HEK293 (cell line): Measurements from ENCODE around the gene CCDC180.
"Not testable (repeated sequence)": the region's sequence is repeated elsewhere in the genome, so short reads cannot be mapped to it uniquely, and the experiment has no call there.

Experiments used
- CTCF ChIA-PET: fragments of 350-600 bp; formaldehyde crosslinking; extraction: SDS; loops from one replicate; lab custom pipeline; 2021; ENCODE audit warnings: antibody characterized with exemption; lab: Yijun Ruan, JAX
- POLR2A ChIA-PET: fragments of 300-600 bp; formaldehyde crosslinking; extraction: SDS; loops from one replicate; lab custom pipeline; 2020; ENCODE audit warnings: antibody characterized with exemption, inconsistent platforms; lab: Yijun Ruan, JAX
- H3K27ac ChIP-seq: fragments of 200-500 bp; sonication (Bioruptor generic); 2 replicates; pipeline ENCODE4 v1.5.1; 2014; ENCODE audit warnings: low read depth, low read length, control low read depth, inconsistent platforms; ENCODE audit errors: extremely low read depth
- H3K36me3 ChIP-seq, 2 experiments: fragments of 200-500 bp in 1 of 2; sonication (Bioruptor generic) in 1 of 2; 1 replicate in 1 of 2; 2 replicates in 1 of 2; pipeline ENCODE4 v1.5.1; 2014 to 2017; ENCODE audit warnings: inconsistent platforms in 2 of 2, low read length in 2 of 2; ENCODE audit not compliant: control insufficient read depth in 2 of 2, insufficient read depth in 1 of 2
- H3K4me1 ChIP-seq: fragments of 200-500 bp; sonication (Bioruptor generic); 2 replicates; pipeline ENCODE4 v1.5.1; 2014; ENCODE audit warnings: mild to moderate bottlenecking, low read length, inconsistent platforms; ENCODE audit not compliant: control insufficient read depth, insufficient read depth
- H3K4me3 ChIP-seq: 2 replicates; pipeline ENCODE4 v1.5.1; 2011; ENCODE audit warnings: low read depth, mild to moderate bottlenecking, control low read depth, low read length, moderate library complexity
- H3K9me3 ChIP-seq: fragments of 200-500 bp; sonication (Bioruptor generic); 2 replicates; pipeline ENCODE4 v1.5.1; 2014; ENCODE audit warnings: low read depth, low read length, inconsistent platforms; ENCODE audit not compliant: control insufficient read depth, insufficient read depth
- MEIS1 ChIP-seq: sonication (generic); formaldehyde crosslinking; IDR thresholded peaks from 2 replicates; pipeline ENCODE4 v1.8.1; 2022; ENCODE audit warnings: missing genetic modification reagents, mild to moderate bottlenecking, borderline replicate concordance
- PRDM1 ChIP-seq: fragments of 450-650 bp; formaldehyde crosslinking; IDR thresholded peaks from 2 replicates; pipeline ENCODE4; 2016; ENCODE audit warnings: missing biosample characterization, missing genetic modification characterization
- YY1 ChIP-seq: fragments of 450-650 bp; formaldehyde crosslinking; IDR thresholded peaks from 2 replicates; pipeline ENCODE4 v1.5.1; 2018; ENCODE audit warnings: missing biosample characterization, missing genetic modification characterization
- ZBTB21 ChIP-seq: fragments of 450-650 bp; formaldehyde crosslinking; IDR thresholded peaks from 2 replicates; pipeline ENCODE4 v1.5.1; 2017; ENCODE audit warnings: missing biosample characterization, missing genetic modification characterization
- ZBTB48 ChIP-seq: fragments of 450-650 bp; formaldehyde crosslinking; IDR thresholded peaks from 2 replicates; pipeline ENCODE4 v1.5.1; 2016; ENCODE audit warnings: missing biosample characterization, missing genetic modification characterization
- ZFP3 ChIP-seq: fragments of 450-650 bp; formaldehyde crosslinking; IDR thresholded peaks from 2 replicates; pipeline ENCODE4 v1.5.1; 2016; ENCODE audit warnings: low read depth, missing biosample characterization, missing genetic modification characterization
- ZNF133 ChIP-seq: fragments of 450-650 bp; formaldehyde crosslinking; IDR thresholded peaks from 2 replicates; pipeline ENCODE4 v1.5.1; 2016; ENCODE audit warnings: missing biosample characterization, missing genetic modification characterization
- ZNF138 ChIP-seq: fragments of 450-650 bp; formaldehyde crosslinking; IDR thresholded peaks from 2 replicates; pipeline ENCODE4 v1.5.1; 2016; ENCODE audit warnings: missing biosample characterization, missing genetic modification characterization, borderline replicate concordance
- ZNF184 ChIP-seq: fragments of 450-650 bp; IDR thresholded peaks from 2 replicates; pipeline ENCODE4 v1.5.1; 2018; ENCODE audit warnings: missing biosample characterization, mild to moderate bottlenecking, missing genetic modification characterization
- ZNF221 ChIP-seq: fragments of 450-650 bp; formaldehyde crosslinking; IDR thresholded peaks from 2 replicates; pipeline ENCODE4 v1.5.1; 2017; ENCODE audit warnings: missing biosample characterization, missing genetic modification characterization, borderline replicate concordance
- ZNF302 ChIP-seq: fragments of 450-650 bp; formaldehyde crosslinking; IDR thresholded peaks from 2 replicates; pipeline ENCODE4 v1.5.1; 2016; ENCODE audit warnings: missing biosample characterization, missing genetic modification characterization, low read depth
- ZNF366 ChIP-seq: fragments of 450-650 bp; formaldehyde crosslinking; conservative IDR thresholded peaks from 2 replicates; pipeline ENCODE4 v1.5.1; 2016; ENCODE audit warnings: missing biosample characterization, missing genetic modification characterization
- ZNF510 ChIP-seq: fragments of 450-650 bp; formaldehyde crosslinking; IDR thresholded peaks from 2 replicates; pipeline ENCODE4 v1.5.1; 2018; ENCODE audit warnings: mild to moderate bottlenecking, missing genetic modification characterization, missing biosample characterization; ENCODE audit not compliant: insufficient replicate concordance
- ZNF514 ChIP-seq: fragments of 450-650 bp; formaldehyde crosslinking; IDR thresholded peaks from 2 replicates; pipeline ENCODE4 v1.5.1; 2016; ENCODE audit warnings: missing biosample characterization, missing genetic modification characterization
- ZNF558 ChIP-seq: fragments of 450-650 bp; formaldehyde crosslinking; IDR thresholded peaks from 2 replicates; pipeline ENCODE4 v1.5.1; 2016; ENCODE audit warnings: missing biosample characterization, missing genetic modification characterization
- ZNF623 ChIP-seq: fragments of 450-650 bp; formaldehyde crosslinking; IDR thresholded peaks from 2 replicates; pipeline ENCODE4 v1.5.1; 2016; ENCODE audit warnings: missing biosample characterization, missing genetic modification characterization
- ZNF792 ChIP-seq: fragments of 450-650 bp; formaldehyde crosslinking; IDR thresholded peaks from 2 replicates; pipeline ENCODE4 v1.5.1; 2016; ENCODE audit warnings: missing biosample characterization, missing genetic modification characterization
- TF ChIP-seq, protein P1 (sequence below): fragments of 450-650 bp; formaldehyde crosslinking; IDR thresholded peaks from 2 replicates; pipeline ENCODE4 v1.5.1; 2016; ENCODE audit warnings: missing biosample characterization, missing genetic modification characterization
- TF ChIP-seq, protein P2 (sequence below): fragments of 450-650 bp; formaldehyde crosslinking; IDR thresholded peaks from 2 replicates; pipeline ENCODE4 v1.5.1; 2016; ENCODE audit warnings: missing biosample characterization, missing genetic modification characterization
- TF ChIP-seq, protein P3 (sequence below): fragments of 450-650 bp; formaldehyde crosslinking; IDR thresholded peaks from 2 replicates; pipeline ENCODE4 v1.5.1; 2016; ENCODE audit warnings: missing biosample characterization, missing genetic modification characterization
- TF ChIP-seq, protein P4 (sequence below): fragments of 450-650 bp; formaldehyde crosslinking; IDR thresholded peaks from 2 replicates; pipeline ENCODE4 v1.5.1; 2016; ENCODE audit warnings: missing biosample characterization, missing genetic modification characterization

CCDC180 gene

DNA sequence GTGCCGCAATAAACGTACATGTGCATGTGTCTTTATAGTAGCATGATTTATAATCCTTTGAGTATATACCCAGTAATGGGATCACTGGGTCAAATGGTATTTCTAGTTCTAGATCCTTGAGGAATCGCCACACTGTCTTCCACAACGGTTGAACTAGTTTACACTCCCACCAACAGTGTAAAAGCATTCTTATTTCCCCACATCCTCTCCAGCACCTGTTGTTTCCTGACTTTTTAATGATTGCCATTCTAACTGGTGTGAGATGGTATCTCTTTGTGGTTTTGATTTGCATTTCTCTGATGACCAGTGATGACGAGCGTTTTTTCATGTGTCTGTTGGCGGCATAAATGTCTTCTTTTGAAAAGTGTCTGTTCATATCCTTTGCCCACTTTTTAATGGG, 28.2 kb downstream of the CCDC180 start:
- TF ChIP-seq ZNF184 (tag by site-specific recombination): peak; percentile 49; the same call in 1 of the 2 replicates
- TF ChIP-seq, all 188 proteins: peak for 1; not testable (repeated sequence) for 187
- H3K9me3 ChIP-seq, H3K36me3 ChIP-seq, H3K27ac ChIP-seq, POLR2A ChIA-PET, CTCF ChIA-PET, H3K4me1 ChIP-seq, H3K4me3 ChIP-seq: not testable (repeated sequence)

DNA sequence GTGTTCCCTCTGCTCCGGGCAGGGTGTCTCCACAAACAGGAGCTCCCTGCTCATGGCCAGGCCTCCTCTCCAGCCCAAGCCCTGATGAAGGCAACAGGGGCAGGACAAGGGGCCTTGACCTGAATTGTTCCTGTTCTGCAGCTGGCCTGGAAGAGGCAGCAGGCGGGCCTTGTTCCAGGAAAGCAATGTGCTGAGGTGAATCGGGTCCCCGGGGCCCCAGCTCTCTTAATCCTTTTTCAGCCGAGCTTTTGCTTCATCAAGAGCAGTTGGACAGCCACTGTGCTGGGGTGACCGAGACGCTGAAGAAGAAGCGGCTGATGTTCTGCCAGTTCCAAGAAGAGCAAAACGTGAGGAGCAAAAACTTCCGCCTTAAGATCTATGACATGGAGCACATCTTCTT, 41.4 kb downstream of the CCDC180 start:
- Histone ChIP-seq H3K4me3 (no peak overlapping the region), H3K27ac (no peak overlapping the region), H3K4me1 (no peaks in the 10 kb centered on the region), H3K36me3 (no peaks in the 10 kb centered on the region), H3K9me3 (no peaks in the 10 kb centered on the region)
- TF ChIP-seq, protein P1, sequence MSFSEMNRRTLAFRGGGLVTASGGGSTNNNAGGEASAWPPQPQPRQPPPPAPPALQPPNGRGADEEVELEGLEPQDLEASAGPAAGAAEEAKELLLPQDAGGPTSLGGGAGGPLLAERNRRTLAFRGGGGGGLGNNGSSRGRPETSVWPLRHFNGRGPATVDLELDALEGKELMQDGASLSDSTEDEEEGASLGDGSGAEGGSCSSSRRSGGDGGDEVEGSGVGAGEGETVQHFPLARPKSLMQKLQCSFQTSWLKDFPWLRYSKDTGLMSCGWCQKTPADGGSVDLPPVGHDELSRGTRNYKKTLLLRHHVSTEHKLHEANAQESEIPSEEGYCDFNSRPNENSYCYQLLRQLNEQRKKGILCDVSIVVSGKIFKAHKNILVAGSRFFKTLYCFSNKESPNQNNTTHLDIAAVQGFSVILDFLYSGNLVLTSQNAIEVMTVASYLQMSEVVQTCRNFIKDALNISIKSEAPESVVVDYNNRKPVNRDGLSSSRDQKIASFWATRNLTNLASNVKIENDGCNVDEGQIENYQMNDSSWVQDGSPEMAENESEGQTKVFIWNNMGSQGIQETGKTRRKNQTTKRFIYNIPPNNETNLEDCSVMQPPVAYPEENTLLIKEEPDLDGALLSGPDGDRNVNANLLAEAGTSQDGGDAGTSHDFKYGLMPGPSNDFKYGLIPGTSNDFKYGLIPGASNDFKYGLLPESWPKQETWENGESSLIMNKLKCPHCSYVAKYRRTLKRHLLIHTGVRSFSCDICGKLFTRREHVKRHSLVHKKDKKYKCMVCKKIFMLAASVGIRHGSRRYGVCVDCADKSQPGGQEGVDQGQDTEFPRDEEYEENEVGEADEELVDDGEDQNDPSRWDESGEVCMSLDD (tag by site-specific recombination): no peak
- TF ChIP-seq ZBTB48 (no peak), YY1 (tag by site-specific recombination) (no peak), ZNF221 (no peak), ZBTB21 (tag by site-specific recombination) (no peak), ZNF133 (no peak), ZNF514 (tag by site-specific recombination) (no peak), ZNF302 (tag by site-specific recombination) (no peak), ZNF623 (tag by site-specific recombination) (no peak), PRDM1 (tag by site-specific recombination) (no peak), ZNF138 (tag by site-specific recombination) (no peak)
- TF ChIP-seq, protein P2, sequence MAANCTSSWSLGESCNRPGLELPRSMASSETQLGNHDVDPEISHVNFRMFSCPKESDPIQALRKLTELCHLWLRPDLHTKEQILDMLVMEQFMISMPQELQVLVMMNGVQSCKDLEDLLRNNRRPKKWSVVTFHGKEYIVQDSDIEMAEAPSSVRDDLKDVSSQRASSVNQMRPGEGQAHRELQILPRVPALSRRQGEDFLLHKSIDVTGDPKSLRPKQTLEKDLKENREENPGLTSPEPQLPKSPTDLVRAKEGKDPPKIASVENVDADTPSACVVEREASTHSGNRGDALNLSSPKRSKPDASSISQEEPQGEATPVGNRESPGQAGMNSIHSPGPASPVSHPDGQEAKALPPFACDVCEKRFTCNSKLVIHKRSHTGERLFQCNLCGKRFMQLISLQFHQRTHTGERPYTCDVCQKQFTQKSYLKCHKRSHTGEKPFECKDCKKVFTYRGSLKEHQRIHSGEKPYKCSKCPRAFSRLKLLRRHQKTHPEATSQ (tag by site-specific recombination): no peak
- POLR2A ChIA-PET: no interaction called here
- CTCF ChIA-PET: no interaction called here

DNA sequence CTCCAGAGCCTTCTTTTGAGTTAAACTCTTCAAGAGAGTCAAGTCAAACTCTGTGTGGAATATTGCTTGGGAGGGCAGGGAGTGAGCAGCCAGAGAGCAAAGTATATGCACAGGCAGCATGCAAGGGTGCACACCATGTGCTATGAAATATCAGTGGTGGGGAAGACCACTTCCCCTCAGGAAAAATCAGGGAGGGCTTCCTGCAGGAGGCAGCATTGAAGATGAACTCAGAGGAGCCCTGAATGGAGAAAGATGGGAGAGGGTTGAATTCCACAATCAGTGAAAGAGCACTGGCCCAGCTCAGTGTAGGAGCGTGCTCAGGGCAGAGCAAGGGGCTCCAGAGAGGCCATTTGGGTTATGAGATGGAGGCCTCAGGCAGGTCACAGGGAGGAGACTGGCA, 41.9 kb downstream of the CCDC180 start:
- TF ChIP-seq, protein P3, sequence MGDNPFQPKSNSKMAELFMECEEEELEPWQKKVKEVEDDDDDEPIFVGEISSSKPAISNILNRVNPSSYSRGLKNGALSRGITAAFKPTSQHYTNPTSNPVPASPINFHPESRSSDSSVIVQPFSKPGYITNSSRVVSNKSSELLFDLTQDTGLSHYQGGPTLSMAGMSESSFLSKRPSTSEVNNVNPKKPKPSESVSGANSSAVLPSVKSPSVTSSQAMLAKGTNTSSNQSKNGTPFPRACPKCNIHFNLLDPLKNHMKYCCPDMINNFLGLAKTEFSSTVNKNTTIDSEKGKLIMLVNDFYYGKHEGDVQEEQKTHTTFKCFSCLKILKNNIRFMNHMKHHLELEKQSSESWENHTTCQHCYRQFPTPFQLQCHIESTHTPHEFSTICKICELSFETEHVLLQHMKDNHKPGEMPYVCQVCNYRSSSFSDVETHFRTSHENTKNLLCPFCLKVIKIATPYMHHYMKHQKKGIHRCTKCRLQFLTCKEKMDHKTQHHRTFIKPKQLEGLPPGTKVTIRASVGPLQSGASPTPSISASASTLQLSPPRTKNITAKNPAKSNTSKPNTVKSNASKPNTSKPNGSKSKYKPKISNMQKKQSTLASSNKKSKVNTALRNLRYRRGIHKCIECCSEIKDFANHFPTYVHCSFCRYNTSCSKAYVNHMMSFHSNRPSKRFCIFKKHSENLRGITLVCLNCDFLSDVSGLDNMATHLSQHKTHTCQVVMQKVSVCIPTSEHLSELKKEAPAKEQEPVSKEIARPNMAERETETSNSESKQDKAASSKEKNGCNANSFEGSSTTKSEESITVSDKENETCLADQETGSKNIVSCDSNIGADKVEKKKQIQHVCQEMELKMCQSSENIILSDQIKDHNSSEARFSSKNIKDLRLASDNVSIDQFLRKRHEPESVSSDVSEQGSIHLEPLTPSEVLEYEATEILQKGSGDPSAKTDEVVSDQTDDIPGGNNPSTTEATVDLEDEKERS (tag by site-specific recombination): no peak
- TF ChIP-seq MEIS1 (CRISPR knock-in tag) (no peak), ZNF366 (tag by site-specific recombination) (no peak), ZNF510 (tag by site-specific recombination) (no peak), ZFP3 (no peak), ZNF558 (tag by site-specific recombination) (no peak), ZNF792 (tag by site-specific recombination) (no peak)
- TF ChIP-seq, protein P4, sequence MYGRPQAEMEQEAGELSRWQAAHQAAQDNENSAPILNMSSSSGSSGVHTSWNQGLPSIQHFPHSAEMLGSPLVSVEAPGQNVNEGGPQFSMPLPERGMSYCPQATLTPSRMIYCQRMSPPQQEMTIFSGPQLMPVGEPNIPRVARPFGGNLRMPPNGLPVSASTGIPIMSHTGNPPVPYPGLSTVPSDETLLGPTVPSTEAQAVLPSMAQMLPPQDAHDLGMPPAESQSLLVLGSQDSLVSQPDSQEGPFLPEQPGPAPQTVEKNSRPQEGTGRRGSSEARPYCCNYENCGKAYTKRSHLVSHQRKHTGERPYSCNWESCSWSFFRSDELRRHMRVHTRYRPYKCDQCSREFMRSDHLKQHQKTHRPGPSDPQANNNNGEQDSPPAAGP (tag by site-specific recombination): no peak
- no peaks in the 10 kb centered on the region for H3K4me1 ChIP-seq
- H3K4me3 ChIP-seq: no peak overlapping the region
- ChIA-PET CTCF (no interaction called here), POLR2A (no interaction called here)
- H3K9me3 ChIP-seq: no peaks in the 10 kb centered on the region
- H3K36me3 ChIP-seq: no peaks in the 10 kb centered on the region
- no peak overlapping the region for H3K27ac ChIP-seq
